ENCODE results near the gene DCLK1. TPM values are rescaled to one million over a fixed set of nuclear protein-coding genes. Genes with fewer than 3 reads are reported as not detected.

Gene DCLK1
- total RNA-seq, 1 experiment from 2014 or later = 0.10 TPM

GRCh38 chr13:36160297-36160696, 29.1 kb upstream of the DCLK1 start:
- ChIA-PET CTCF (no interaction called here), RAD21 (ENCODE audit: low non-redundant PET in 1 of 2, low total read pairs in 2 of 2, uncharacterized antibody in 2 of 2, unreplicated experiment in 2 of 2) (no interaction called here), POLR2A (no interaction called here)
- no peaks in the 10 kb centered on the region for H3K4me1 ChIP-seq (ENCODE audit: control insufficient read depth in 1 of 2, insufficient read depth in 2 of 2, low read length in 2 of 2)
- no TSS peak for BruUV-seq (replicated peaks)
- H3K27ac ChIP-seq (ENCODE audit: low read depth, low read length) = no peak overlapping the region
- no peak overlapping the region for H3K9ac ChIP-seq (ENCODE audit: low read length)
- H3K9me3 ChIP-seq (ENCODE audit: control insufficient read depth in 1 of 2, insufficient read depth in 1 of 2, low read depth in 1 of 2, low read length in 2 of 2) = peaks cover 0 to 7% of the 10 kb centered on the region in 2 experiments; a peak in 2 of 4 replicates
- ATAC-seq (no peak), DNase-seq (ENCODE audit: low read depth, low spot score) (no peak)
- no peaks in the 10 kb centered on the region for H4K20me1 ChIP-seq (ENCODE audit: insufficient read depth)
- H3K27me3 ChIP-seq (ENCODE audit: insufficient read depth, low read length) = no peaks in the 10 kb centered on the region
- H3K79me2 ChIP-seq (ENCODE audit: insufficient read depth, low read length) = no peaks in the 10 kb centered on the region
- no peaks in the 10 kb centered on the region for H3K9me2 ChIP-seq (ENCODE audit: insufficient read depth)
- H3K4me3 ChIP-seq (replicated peaks in 1 of 2; ENCODE audit: low read depth in 1 of 2, low read length in 2 of 2) = no peak overlapping the region
- intact Hi-C loops (cut with micrococcal nuclease) = no loop called here
- no peak overlapping the region for H3K4me2 ChIP-seq (ENCODE audit: low read length)
- TF ChIP-seq TCF7L2 (IDR thresholded peaks at IDR 0.05; ENCODE audit: borderline replicate concordance, extremely low read depth, insufficient read depth, insufficient read length) (no peak), FOSL1 (IDR thresholded peaks at IDR 0.05; ENCODE audit: low read depth) (no peak)
- H2AFZ ChIP-seq (ENCODE audit: low read depth, low read length, poor library complexity, severe bottlenecking) = no peak overlapping the region
- H3K36me3 ChIP-seq (ENCODE audit: control insufficient read depth in 1 of 2, insufficient read depth in 2 of 2, low read length in 2 of 2) = no peaks in the 10 kb centered on the region

GRCh38 chr13:36158611-36159010, 27.4 kb upstream of the DCLK1 start:
- H2AFZ ChIP-seq (ENCODE audit: low read depth, low read length, poor library complexity, severe bottlenecking) = no peak overlapping the region
- H3K27ac ChIP-seq (ENCODE audit: low read depth, low read length) = no peak overlapping the region
- H3K9ac ChIP-seq (ENCODE audit: low read length) = no peak overlapping the region
- DNase-seq (ENCODE audit: low read depth, low spot score) (no peak), ATAC-seq (no peak)
- H3K4me3 ChIP-seq (replicated peaks in 1 of 2; ENCODE audit: low read depth in 1 of 2, low read length in 2 of 2) = no peak overlapping the region
- BruUV-seq (replicated peaks) = no TSS peak
- intact Hi-C loops (cut with micrococcal nuclease) = no loop called here
- POLR2A ChIA-PET = no interaction called here
- H3K4me1 ChIP-seq (ENCODE audit: control insufficient read depth in 1 of 2, insufficient read depth in 2 of 2, low read length in 2 of 2) = no peaks in the 10 kb centered on the region
- H3K9me2 ChIP-seq (ENCODE audit: insufficient read depth) = no peaks in the 10 kb centered on the region
- CTCF ChIA-PET = no interaction called here
- H3K4me2 ChIP-seq (ENCODE audit: low read length) = no peak overlapping the region
- H3K36me3 ChIP-seq (ENCODE audit: control insufficient read depth in 1 of 2, insufficient read depth in 2 of 2, low read length in 2 of 2) = no peaks in the 10 kb centered on the region
- RAD21 ChIA-PET (ENCODE audit: low non-redundant PET in 1 of 2, low total read pairs in 2 of 2, uncharacterized antibody in 2 of 2, unreplicated experiment in 2 of 2) = no interaction called here
- peaks cover 0 to 11% of the 10 kb centered on the region in 2 experiments; a peak in 2 of 4 replicates for H3K9me3 ChIP-seq (ENCODE audit: control insufficient read depth in 1 of 2, insufficient read depth in 1 of 2, low read depth in 1 of 2, low read length in 2 of 2)
- no peaks in the 10 kb centered on the region for H3K79me2 ChIP-seq (ENCODE audit: insufficient read depth, low read length)
- H4K20me1 ChIP-seq (ENCODE audit: insufficient read depth) = no peaks in the 10 kb centered on the region
- H3K27me3 ChIP-seq (ENCODE audit: insufficient read depth, low read length) = no peaks in the 10 kb centered on the region
- TF ChIP-seq, protein P1, sequence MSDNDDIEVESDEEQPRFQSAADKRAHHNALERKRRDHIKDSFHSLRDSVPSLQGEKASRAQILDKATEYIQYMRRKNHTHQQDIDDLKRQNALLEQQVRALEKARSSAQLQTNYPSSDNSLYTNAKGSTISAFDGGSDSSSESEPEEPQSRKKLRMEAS (IDR thresholded peaks at IDR 0.05) = no peak
- no peak for TF ChIP-seq SIN3A (IDR thresholded peaks at IDR 0.05; ENCODE audit: low read depth)
- TF ChIP-seq CBX3 (IDR thresholded peaks at IDR 0.05; ENCODE audit: low read depth) = no peak
- no peak for TF ChIP-seq JUND (IDR thresholded peaks at IDR 0.05)
- no peak for TF ChIP-seq ZBTB33 (IDR thresholded peaks at IDR 0.05; ENCODE audit: extremely low read depth, insufficient replicate concordance, low read length)
- no peak for TF ChIP-seq EZH2 (IDR thresholded peaks at IDR 0.05)
- TF ChIP-seq EZH2phosphoT487 (IDR thresholded peaks at IDR 0.05; ENCODE audit: borderline replicate concordance) = no peak
- no peak for TF ChIP-seq POLR2A (IDR thresholded peaks at IDR 0.05; ENCODE audit: borderline replicate concordance, extremely low read depth, insufficient read depth, insufficient read length)
- no peak for TF ChIP-seq POLR2AphosphoS5 (IDR thresholded peaks at IDR 0.05; ENCODE audit: low read depth, low read length)
- no peak for TF ChIP-seq SP1 (IDR thresholded peaks at IDR 0.05; ENCODE audit: low read depth)
- no peak for TF ChIP-seq EGR1 (IDR thresholded peaks at IDR 0.05; ENCODE audit: low read depth)
- no peak for TF ChIP-seq TCF7L2 (IDR thresholded peaks at IDR 0.05; ENCODE audit: borderline replicate concordance, extremely low read depth, insufficient read depth, insufficient read length)
- no peak for TF ChIP-seq ZFX (IDR thresholded peaks at IDR 0.05)
- no peak for TF ChIP-seq YY1 (IDR thresholded peaks at IDR 0.05; ENCODE audit: extremely low read depth, insufficient replicate concordance, low read depth, low read length)
- TF ChIP-seq, protein P2, sequence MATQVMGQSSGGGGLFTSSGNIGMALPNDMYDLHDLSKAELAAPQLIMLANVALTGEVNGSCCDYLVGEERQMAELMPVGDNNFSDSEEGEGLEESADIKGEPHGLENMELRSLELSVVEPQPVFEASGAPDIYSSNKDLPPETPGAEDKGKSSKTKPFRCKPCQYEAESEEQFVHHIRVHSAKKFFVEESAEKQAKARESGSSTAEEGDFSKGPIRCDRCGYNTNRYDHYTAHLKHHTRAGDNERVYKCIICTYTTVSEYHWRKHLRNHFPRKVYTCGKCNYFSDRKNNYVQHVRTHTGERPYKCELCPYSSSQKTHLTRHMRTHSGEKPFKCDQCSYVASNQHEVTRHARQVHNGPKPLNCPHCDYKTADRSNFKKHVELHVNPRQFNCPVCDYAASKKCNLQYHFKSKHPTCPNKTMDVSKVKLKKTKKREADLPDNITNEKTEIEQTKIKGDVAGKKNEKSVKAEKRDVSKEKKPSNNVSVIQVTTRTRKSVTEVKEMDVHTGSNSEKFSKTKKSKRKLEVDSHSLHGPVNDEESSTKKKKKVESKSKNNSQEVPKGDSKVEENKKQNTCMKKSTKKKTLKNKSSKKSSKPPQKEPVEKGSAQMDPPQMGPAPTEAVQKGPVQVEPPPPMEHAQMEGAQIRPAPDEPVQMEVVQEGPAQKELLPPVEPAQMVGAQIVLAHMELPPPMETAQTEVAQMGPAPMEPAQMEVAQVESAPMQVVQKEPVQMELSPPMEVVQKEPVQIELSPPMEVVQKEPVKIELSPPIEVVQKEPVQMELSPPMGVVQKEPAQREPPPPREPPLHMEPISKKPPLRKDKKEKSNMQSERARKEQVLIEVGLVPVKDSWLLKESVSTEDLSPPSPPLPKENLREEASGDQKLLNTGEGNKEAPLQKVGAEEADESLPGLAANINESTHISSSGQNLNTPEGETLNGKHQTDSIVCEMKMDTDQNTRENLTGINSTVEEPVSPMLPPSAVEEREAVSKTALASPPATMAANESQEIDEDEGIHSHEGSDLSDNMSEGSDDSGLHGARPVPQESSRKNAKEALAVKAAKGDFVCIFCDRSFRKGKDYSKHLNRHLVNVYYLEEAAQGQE (IDR thresholded peaks at IDR 0.05; ENCODE audit: low read depth) = no peak
- no peak for TF ChIP-seq FOSL1 (IDR thresholded peaks at IDR 0.05; ENCODE audit: low read depth)
- TF ChIP-seq RAD21 (IDR thresholded peaks at IDR 0.05; ENCODE audit: low read depth) = no peak
- TF ChIP-seq SRF (IDR thresholded peaks at IDR 0.05; ENCODE audit: low read depth) = no peak
